GM12878 (cell line): ENCODE data around the gene PPP6R1. TPM values are rescaled to one million over a fixed set of nuclear protein-coding genes. Genes with fewer than 3 reads are reported as not detected.

Experiments
- ATAC-seq: fragments of 200-7000 bp; cut with Tn5 transposase; 3 replicates; pipeline ENCODE4 v1.9.1; 2020; ENCODE audit warnings: mild to moderate bottlenecking, moderate library complexity
- BruUV-seq: library from RNA; stranded (reverse); fragments of 400-500 nt; replicated peaks from 2 replicates; lab custom pipeline; 2021; lab: Mats Ljungman, UMichigan
- CTCF ChIA-PET: fragments of 300-600 bp; sonication (Branson Sonifier 250); formaldehyde crosslinking; extraction: SDS; loops from one replicate; lab custom pipeline; 2021; ENCODE audit warnings: inconsistent platforms; lab: Yijun Ruan, JAX
- POLR2A ChIA-PET: fragments of 350-600 bp; formaldehyde crosslinking; extraction: SDS; loops from one replicate; lab custom pipeline; 2021; ENCODE audit warnings: inconsistent platforms; lab: Charles Lee
- RAD21 ChIA-PET: fragments of 300-600 bp; sonication (Branson Sonifier 250); formaldehyde crosslinking; loops from one replicate; lab custom pipeline; 2023; ENCODE audit warnings: antibody characterized with exemption; ENCODE audit not compliant: unreplicated experiment; lab: Charles Lee
- SMC1A ChIA-PET: fragments of 300-600 bp; sonication (Branson Sonifier 250); formaldehyde crosslinking; loops from one replicate; lab custom pipeline; 2023; ENCODE audit not compliant: unreplicated experiment, uncharacterized antibody; lab: Charles Lee
- DNase-seq: peaks from one replicate; pipeline ENCODE4 v3.0.0-alpha.2; 2011; ENCODE audit warnings: low read depth, low spot score
- FAIRE-seq: peaks from 3 replicates; lab custom pipeline; 2011; peaks lifted over from hg19 to GRCh38; lab: Jason Lieb, UNC
- H2AFZ ChIP-seq: 2 replicates; pipeline ENCODE4 v1.6.0; 2011; ENCODE audit warnings: low read depth, low read length, control low read depth; ENCODE audit not compliant: control insufficient read depth
- H3K27ac ChIP-seq: 2 replicates; pipeline ENCODE4 v1.5.1; 2011; ENCODE audit warnings: control low read depth; ENCODE audit not compliant: control insufficient read depth, insufficient read depth
- H3K27me3 ChIP-seq, 2 experiments: replicated peaks in 1 of 2; 2 replicates each; pipeline versions ENCODE4 v1.6.0 to v1.6.1; 2011; ENCODE audit warnings: low read length in 1 of 2; ENCODE audit not compliant: control insufficient read depth in 2 of 2, insufficient read depth in 2 of 2
- H3K36me3 ChIP-seq, 2 experiments: 2 replicates each; pipeline ENCODE4 v1.5.1; 2011; ENCODE audit warnings: low read length in 1 of 2; ENCODE audit not compliant: control insufficient read depth in 2 of 2, insufficient read depth in 2 of 2
- H3K4me1 ChIP-seq: 2 replicates; pipeline ENCODE4 v1.6.1; 2011; ENCODE audit warnings: mild to moderate bottlenecking, low read length, moderate library complexity, mixed read lengths; ENCODE audit not compliant: control insufficient read depth, insufficient read depth
- H3K4me2 ChIP-seq: 2 replicates; pipeline ENCODE4 v1.6.0; 2011; ENCODE audit warnings: control low read depth; ENCODE audit not compliant: control insufficient read depth, insufficient read depth
- H3K4me3 ChIP-seq: fragments of 200-600 bp; sonication (generic); 2 replicates; pipeline ENCODE4 v1.5.1; 2016
- H3K79me2 ChIP-seq: 2 replicates; pipeline ENCODE4 v1.6.0; 2011; ENCODE audit warnings: low read length; ENCODE audit not compliant: control insufficient read depth, insufficient read depth
- H3K9ac ChIP-seq: 2 replicates; pipeline ENCODE4 v1.8.0; 2011; ENCODE audit warnings: low read length, control low read depth, mixed read lengths; ENCODE audit not compliant: control insufficient read depth, insufficient read depth
- H3K9me3 ChIP-seq: replicated peaks from 3 replicates; pipeline ENCODE4 v1.5.1; 2011; ENCODE audit warnings: mild to moderate bottlenecking, low read length; ENCODE audit not compliant: control insufficient read depth, insufficient read depth
- H4K20me1 ChIP-seq: 2 replicates; pipeline ENCODE4 v1.6.0; 2011; ENCODE audit not compliant: control insufficient read depth, insufficient read depth
- BACH1 ChIP-seq: fragments of 450-650 bp; IDR thresholded peaks from 2 replicates; pipeline ENCODE4 v1.6.1; 2017; ENCODE audit warnings: mild to moderate bottlenecking, borderline replicate concordance
- CEBPZ ChIP-seq: fragments of 150-350 bp; IDR thresholded peaks from 2 replicates; pipeline ENCODE4 v1.6.1; 2016; ENCODE audit warnings: low read depth, low read length
- CTCF ChIP-seq, 3 experiments: IDR thresholded peaks in 2 of 3; conservative IDR thresholded peaks in 1 of 3; 2 replicates each; pipeline ENCODE4 v1.5.1; 2011; ENCODE audit warnings: low read depth in 3 of 3, low read length in 3 of 3, mild to moderate bottlenecking in 3 of 3, control low read depth in 2 of 3, moderate library complexity in 2 of 3, inconsistent platforms in 1 of 3, mixed read lengths in 1 of 3; ENCODE audit not compliant: control insufficient read depth in 2 of 3, insufficient read depth in 1 of 3; ENCODE audit errors: extremely low read depth in 1 of 3
- E2F4 ChIP-seq: IDR thresholded peaks from 2 replicates; pipeline ENCODE4 v1.6.1; 2012; ENCODE audit warnings: low read depth, low read length, improper control_type of control experiment
- EZH2 ChIP-seq: IDR thresholded peaks from 2 replicates; pipeline ENCODE4 v1.6.1; 2012; ENCODE audit warnings: low read depth, mild to moderate bottlenecking, control low read depth, inconsistent platforms, low read length, borderline replicate concordance; ENCODE audit not compliant: control insufficient read depth
- HDAC2 ChIP-seq: fragments of 200-600 bp; sonication (generic); IDR thresholded peaks from 2 replicates; pipeline ENCODE4 v1.6.1; 2017
- MAX ChIP-seq: IDR thresholded peaks from 2 replicates; pipeline ENCODE4 v1.6.1; 2012; ENCODE audit warnings: low read depth, low read length, improper control_type of control experiment
- NFYB ChIP-seq: IDR thresholded peaks from 2 replicates; pipeline ENCODE4 v1.6.1; 2011; ENCODE audit warnings: low read depth, mild to moderate bottlenecking, low read length, improper control_type of control experiment, moderate library complexity; ENCODE audit not compliant: insufficient read depth
- NR2C2 ChIP-seq: IDR thresholded peaks from 2 replicates; pipeline ENCODE4 v1.6.1; 2011; ENCODE audit warnings: borderline replicate concordance, low read depth; ENCODE audit not compliant: control insufficient read depth, insufficient read length
- NR2F1 ChIP-seq: fragments of 450-650 bp; conservative IDR thresholded peaks from 2 replicates; pipeline ENCODE4 v1.6.1; 2017; ENCODE audit warnings: mild to moderate bottlenecking
- NRF1 ChIP-seq: conservative IDR thresholded peaks from 2 replicates; pipeline ENCODE4 v1.6.1; 2011; ENCODE audit warnings: mild to moderate bottlenecking, low read depth, low read length, improper control_type of control experiment
- POU2F2 ChIP-seq: IDR thresholded peaks from 3 replicates; pipeline ENCODE4 v1.6.1; 2011; ENCODE audit warnings: low read depth, mild to moderate bottlenecking, low read length, borderline replicate concordance
- RBBP5 ChIP-seq: fragments of 200-600 bp; sonication (generic); conservative IDR thresholded peaks from 2 replicates; pipeline ENCODE4 v1.6.1; 2016
- SIX5 ChIP-seq: IDR thresholded peaks from 2 replicates; pipeline ENCODE4 v1.6.1; 2011; ENCODE audit warnings: mild to moderate bottlenecking, low read depth, low read length, moderate library complexity; ENCODE audit not compliant: severe bottlenecking
- SREBF1 ChIP-seq: IDR thresholded peaks from 2 replicates; pipeline ENCODE4 v1.6.1; 2012; ENCODE audit warnings: mild to moderate bottlenecking, low read length
- SUZ12 ChIP-seq: fragments of 200-600 bp; sonication (generic); IDR thresholded peaks from one replicate; pipeline ENCODE4 v1.6.1; 2018; ENCODE audit warnings: antibody characterized with exemption, mild to moderate bottlenecking; ENCODE audit not compliant: unreplicated experiment
- WGBS: methylation state at CpG from one replicate; pipeline ENCODE4 v1.1.6; 2016; ENCODE audit warnings: low lambda C conversion rate; ENCODE audit not compliant: insufficient replicate concordance, insufficient coverage; ENCODE audit errors: missing lambda C conversion rate; 5-methylcytosine and 5-hydroxymethylcytosine counted together
- in situ Hi-C: fragments of 300-500 bp; cut with MboI; formaldehyde crosslinking; loops from 9 replicates; pipeline ENCODE4 v1.14.3; 2018; ENCODE audit warnings: mixed read lengths
- intact Hi-C: fragments of 100-400 bp; cut with micrococcal nuclease; formaldehyde crosslinking; loops from one replicate; pipeline ENCODE4 v1.14.2; 2022; ENCODE audit not compliant: unreplicated experiment
- polyA plus RNA-seq, 11 experiments: library from polyadenylated mRNA; depleted of rRNA in 4 of 11; unstranded in 6 of 11; stranded (reverse) in 5 of 11; fragments of >200 nt; fragmentation: Nextera tagmentation in 4 of 11; fragmentation: Illumina TruSeq in 1 of 11; extraction: Ambion mirVana in 4 of 11; extraction: Trizol in 1 of 11; gene quantifications; 1 replicate in 1 of 11; 2 replicates in 10 of 11; pipeline versions ENCODE4 v1.2.1 to v1.2.3, GENCODE V29; 2011 to 2016; ENCODE audit warnings: inconsistent platforms in 2 of 11, missing spikeins in 2 of 11, low read depth in 1 of 11
- total RNA-seq, 4 experiments: library from RNA; depleted of rRNA in 3 of 4; stranded (reverse); fragments of >200 nt in 3 of 4; fragmentation: Illumina TruSeq in 1 of 4; extraction: Trizol in 1 of 4; gene quantifications; 2 replicates each; pipeline versions ENCODE4 v1.2.1 to v1.2.3, GENCODE V29; 2013 to 2021

The PPP6R1 gene
- total and polyA plus RNA-seq, 10 of the 15 experiments (the other 5 are each of a cell fraction or from before 2014, with no cell fraction given) = 0.80 to 173 (median 63.7) TPM

- no peak for FAIRE-seq
- BruUV-seq = no TSS peak
These were observed 48.9 kb downstream of the PPP6R1 start for GRCh38 chr19:55209693-55210472.

More at GRCh38 chr19:55209693-55210472, 48.9 kb downstream of the PPP6R1 start:
- intact Hi-C loops = no loop called here
- POLR2A ChIA-PET = interaction anchor here (0.6 kb wide), 1 partner anchor 7 kb away, joined by 4 read pairs; no protein-coding TSS in a partner anchor
- H3K9ac ChIP-seq = no peak overlapping the region
- no peak for ATAC-seq
- H2AFZ ChIP-seq = no peak overlapping the region
- TF ChIP-seq NFYB = no peak
- no peak for TF ChIP-seq EZH2
- no peak for TF ChIP-seq CTCF (IDR thresholded peaks at IDR 0.05 in 2 of 3, conservative IDR thresholded peaks at IDR 0.05 in 1 of 3; ENCODE audit: control insufficient read depth in 2 of 3, extremely low read depth in 1 of 3, insufficient read depth in 1 of 3, low read depth in 3 of 3, low read length in 3 of 3)
- TF ChIP-seq NR2C2 = no peak
- TF ChIP-seq RBBP5 = no peak
- no peak for TF ChIP-seq SREBF1
- TF ChIP-seq MAX = no peak
- no peak for TF ChIP-seq SIX5
- no peak for TF ChIP-seq BACH1
- TF ChIP-seq POU2F2 = no peak
- TF ChIP-seq HDAC2 = no peak
- TF ChIP-seq NR2F1 = no peak
- no peak for TF ChIP-seq NRF1
- no peak for TF ChIP-seq CEBPZ
- TF ChIP-seq E2F4 = no peak
- no peak for TF ChIP-seq SUZ12
- TF ChIP-seq, all 136 proteins: peak for 0
- Histone ChIP-seq H3K4me2 (no peak overlapping the region), H3K79me2 (no peaks in the 10 kb centered on the region), H3K9me3 (peaks cover 3% of the 10 kb centered on the region; the same call in 1 of the 3 replicates), H3K36me3 (no peaks in the 10 kb centered on the region), H3K27me3 (no peaks in the 10 kb centered on the region), H4K20me1 (no peaks in the 10 kb centered on the region), H3K27ac (no peak overlapping the region), H3K4me3 (no peak overlapping the region), H3K4me1 (no peaks in the 10 kb centered on the region)
- CTCF ChIA-PET = no interaction called here
- WGBS = 64% methylated on average over 17 of the region's 17 CpGs
- SMC1A ChIA-PET = no interaction called here
- RAD21 ChIA-PET = no interaction called here
- DNase-seq = no peak
- in situ Hi-C loops = loop anchor here (5.0 kb wide), 1 partner anchor 207 kb away; no protein-coding TSS in a partner anchor
